Activated T-helper 2 cell treated with anti-CD3 and anti-CD28 coated beads, Interferon-gamma antibody, Interleukin-2, Interleukin-4, amounts not matched to agents 10 μg/mL and 5 μg/mL and 100 μg/mL, durations not matched to agents 14 hours and 24 hours and 36 hours (primary cell): ENCODE measurements around the gene TRAF3. TPM values are rescaled to one million over a fixed set of nuclear protein-coding genes. Genes with fewer than 3 reads are reported as not detected.

Experiments
- DNase-seq: peaks from one replicate; pipeline ENCODE4 v3.0.0; 2021; ENCODE audit warnings: low spot score
- H3K27ac Mint-ChIP-seq: one replicate; pipeline ENCODE4 v1.8.0; 2021; ENCODE audit warnings: mixed read lengths
- H3K27me3 Mint-ChIP-seq: one replicate; pipeline ENCODE4 v1.8.0; 2021; ENCODE audit warnings: low read depth, mixed read lengths
- H3K36me3 Mint-ChIP-seq: one replicate; pipeline ENCODE4 v1.8.0; 2021; ENCODE audit warnings: low read depth, mixed read lengths
- H3K4me1 Mint-ChIP-seq: one replicate; pipeline ENCODE4 v1.8.0; 2021; ENCODE audit warnings: low read depth, mixed read lengths
- H3K4me3 Mint-ChIP-seq: one replicate; pipeline ENCODE4 v1.8.0; 2021; ENCODE audit warnings: low read depth, mild to moderate bottlenecking, moderate library complexity, mixed read lengths
- H3K9me3 Mint-ChIP-seq: one replicate; pipeline ENCODE4 v1.8.0; 2021; ENCODE audit warnings: mixed read lengths
- intact Hi-C: fragments of 100-400 bp; cut with micrococcal nuclease; formaldehyde crosslinking; loops from one replicate; pipeline ENCODE4 v1.15.1; 2023
- total RNA-seq: library from RNA; stranded (reverse); gene quantifications from 2 replicates; pipeline ENCODE4 v1.2.3, GENCODE V29; 2022

The TRAF3 gene
- total RNA-seq, 1 donor from 2014 or later, result 67.8 TPM

- peaks cover 32% of the 10 kb centered on the region for H3K9me3 Mint-ChIP-seq
- no peaks in the 10 kb centered on the region for H3K27me3 Mint-ChIP-seq
- DNase-seq, result no peak
- H3K4me3 Mint-ChIP-seq, result no peak overlapping the region
- H3K4me1 Mint-ChIP-seq, result peaks cover 44% of the 10 kb centered on the region
- intact Hi-C loops, result no loop called here
- H3K27ac Mint-ChIP-seq, result no peak overlapping the region
- peaks cover 73% of the 10 kb centered on the region for H3K36me3 Mint-ChIP-seq
Observed at GRCh38 chr14:102793531-102794328, 16.5 kb downstream of the TRAF3 start.

DNA sequence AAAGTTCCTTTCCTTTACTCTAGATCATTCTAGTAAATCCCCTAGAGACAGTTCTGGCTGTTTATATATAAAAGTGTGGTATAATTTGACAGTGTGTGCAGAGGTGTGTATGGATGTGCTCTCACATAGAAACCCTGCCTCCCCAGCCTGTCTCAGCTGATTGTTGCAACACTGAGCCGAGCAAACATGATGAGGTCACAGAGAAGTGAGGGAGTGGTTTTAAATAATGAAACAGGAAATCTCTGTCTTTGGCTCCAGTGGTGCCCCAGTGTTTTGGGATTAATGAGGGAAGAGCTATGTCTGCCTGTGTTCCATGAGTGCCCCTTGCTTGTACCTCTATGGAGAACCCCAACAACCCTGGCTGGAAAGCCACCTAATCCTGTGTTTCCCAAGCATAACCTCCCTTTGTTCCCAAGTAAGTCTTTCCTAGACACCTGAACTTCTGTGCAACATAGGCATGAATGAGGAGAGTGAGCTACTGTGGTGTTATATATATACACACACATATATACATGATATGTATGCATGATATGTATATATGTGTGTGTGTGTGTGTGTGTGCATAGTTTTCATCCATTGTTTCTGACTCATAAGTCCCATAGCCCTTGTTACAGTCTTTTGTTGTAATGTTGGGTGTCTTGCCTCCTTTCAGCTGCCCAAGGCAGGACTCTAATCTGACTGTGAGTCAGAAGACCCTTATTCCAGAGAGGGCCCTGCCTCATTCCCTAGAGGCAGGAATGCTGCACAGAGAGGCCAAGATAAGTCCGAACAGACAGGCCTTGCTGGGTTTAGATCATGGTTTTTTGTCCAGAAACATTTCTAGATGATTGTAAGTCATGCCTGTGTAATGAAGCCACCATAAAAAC is 18.0 kb downstream of the TRAF3 start:
- no peak for DNase-seq
- intact Hi-C loops, result no loop called here
- H3K27ac Mint-ChIP-seq, result peak overlapping the region; percentile 70
- peaks cover 29% of the 10 kb centered on the region for H3K9me3 Mint-ChIP-seq
- peaks cover 61% of the 10 kb centered on the region for H3K36me3 Mint-ChIP-seq
- H3K4me3 Mint-ChIP-seq, result no peak overlapping the region
- H3K4me1 Mint-ChIP-seq, result peaks cover 44% of the 10 kb centered on the region
- no peaks in the 10 kb centered on the region for H3K27me3 Mint-ChIP-seq

GRCh38 chr14:102796661-102797190 is 19.5 kb downstream of the TRAF3 start:
- no peak for DNase-seq
- peaks cover 35% of the 10 kb centered on the region for H3K4me1 Mint-ChIP-seq
- peak overlapping the region; percentile 52 for H3K27ac Mint-ChIP-seq
- H3K27me3 Mint-ChIP-seq, result no peaks in the 10 kb centered on the region
- H3K4me3 Mint-ChIP-seq, result no peak overlapping the region
- H3K36me3 Mint-ChIP-seq, result peaks cover 48% of the 10 kb centered on the region
- peaks cover 17% of the 10 kb centered on the region for H3K9me3 Mint-ChIP-seq
- intact Hi-C loops, result no loop called here

DNA sequence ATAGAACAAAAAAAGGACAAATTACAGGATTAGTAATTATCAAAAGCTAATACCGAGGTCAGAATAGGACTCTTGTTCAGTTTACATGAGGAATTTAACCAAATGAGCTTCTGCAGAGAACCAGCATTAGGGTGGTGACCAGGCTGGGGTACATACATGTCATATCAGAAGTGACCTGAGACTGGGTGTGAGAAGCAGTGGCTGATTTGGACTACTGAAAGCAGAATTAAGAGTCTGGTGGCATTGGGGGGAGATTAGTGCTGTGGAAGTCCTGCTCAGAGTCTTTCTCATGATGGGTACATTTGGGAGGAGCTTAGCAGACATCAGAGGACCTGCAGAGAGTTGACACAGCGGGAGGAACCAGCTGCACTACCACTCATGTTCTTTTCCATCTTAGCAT is 21.7 kb downstream of the TRAF3 start:
- H3K4me3 Mint-ChIP-seq, result no peak overlapping the region
- H3K27ac Mint-ChIP-seq, result peak overlapping the region; percentile 46
- peaks cover 3% of the 10 kb centered on the region for H3K9me3 Mint-ChIP-seq
- no peaks in the 10 kb centered on the region for H3K27me3 Mint-ChIP-seq
- H3K36me3 Mint-ChIP-seq, result peaks cover 29% of the 10 kb centered on the region
- no peak for DNase-seq
- intact Hi-C loops, result no loop called here
- H3K4me1 Mint-ChIP-seq, result peaks cover 41% of the 10 kb centered on the region

GRCh38 chr14:102799684-102800562 is 22.7 kb downstream of the TRAF3 start:
- Mint-ChIP-seq H3K36me3 (peaks cover 22% of the 10 kb centered on the region), H3K27me3 (no peaks in the 10 kb centered on the region), H3K9me3 (no peaks in the 10 kb centered on the region), H3K4me1 (peaks cover 37% of the 10 kb centered on the region), H3K27ac (peak overlapping the region; percentile 14), H3K4me3 (no peak overlapping the region)
- DNase-seq, result no peak
- intact Hi-C loops, result no loop called here

GRCh38 chr14:102802834-102803523 is 25.7 kb downstream of the TRAF3 start:
- H3K9me3 Mint-ChIP-seq, result no peaks in the 10 kb centered on the region
- H3K4me1 Mint-ChIP-seq, result peaks cover 56% of the 10 kb centered on the region
- H3K27me3 Mint-ChIP-seq, result no peaks in the 10 kb centered on the region
- no peak for DNase-seq
- H3K27ac Mint-ChIP-seq, result peak overlapping the region; percentile 42
- intact Hi-C loops, result no loop called here
- H3K4me3 Mint-ChIP-seq, result no peak overlapping the region
- peaks cover 27% of the 10 kb centered on the region for H3K36me3 Mint-ChIP-seq

DNA sequence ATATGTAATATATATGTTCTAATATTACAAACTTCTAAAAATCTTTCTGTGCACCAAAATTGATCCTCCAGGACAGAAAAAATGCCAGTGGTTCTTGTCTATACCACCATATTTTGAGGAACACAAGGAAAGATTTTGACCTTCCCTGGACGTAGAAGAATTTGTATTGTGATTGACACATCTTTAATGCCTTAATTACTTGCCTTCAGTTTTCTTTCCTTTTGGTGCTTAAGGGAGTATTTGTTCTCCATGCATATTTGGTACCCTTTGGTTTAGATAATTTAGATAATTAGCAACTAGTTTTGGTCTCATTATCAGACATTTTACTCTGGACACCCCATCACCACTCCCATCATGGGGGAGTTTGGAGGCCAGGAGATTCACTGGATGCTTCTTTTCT is 27.6 kb downstream of the TRAF3 start:
- DNase-seq, result no peak
- no peaks in the 10 kb centered on the region for H3K9me3 Mint-ChIP-seq
- intact Hi-C loops, result loop anchor here (1.0 to 2.0 kb wide), 3 partner anchors 14 to 27 kb away; no protein-coding TSS in a partner anchor
- peaks cover 28% of the 10 kb centered on the region for H3K36me3 Mint-ChIP-seq
- H3K4me3 Mint-ChIP-seq, result peak overlapping the region; percentile 66
- H3K27ac Mint-ChIP-seq, result peak overlapping the region; percentile 92
- H3K4me1 Mint-ChIP-seq, result peaks cover 44% of the 10 kb centered on the region
- no peaks in the 10 kb centered on the region for H3K27me3 Mint-ChIP-seq

DNA sequence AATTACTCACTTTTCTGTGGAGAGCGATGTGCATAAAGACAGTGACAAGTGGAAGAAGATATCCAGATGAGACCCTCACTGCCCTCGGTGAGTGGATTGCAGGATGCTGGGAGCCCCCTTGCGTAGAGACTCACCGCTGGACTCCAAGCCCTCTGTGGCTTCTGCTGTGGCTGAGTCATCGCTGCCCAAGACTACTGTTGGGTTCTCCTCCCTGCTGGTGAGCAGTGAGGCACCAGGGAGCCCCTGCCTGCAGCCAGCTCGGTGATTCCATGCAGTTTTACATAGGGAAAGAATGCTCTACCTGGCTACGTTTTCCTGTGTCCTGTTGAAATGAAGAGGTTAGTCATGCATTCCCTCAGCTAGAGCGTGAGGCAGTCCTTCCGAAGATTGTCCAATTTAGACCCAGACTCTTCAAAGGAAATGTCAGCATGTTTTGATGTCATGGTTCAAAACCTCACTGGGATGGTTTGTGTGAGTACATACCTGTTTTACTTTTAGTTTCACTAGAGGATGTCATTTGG is 28.2 kb downstream of the TRAF3 start:
- peak; percentile 40 for DNase-seq
- intact Hi-C loops, result loop anchor here (1.0 to 2.0 kb wide), 3 partner anchors 15 to 27 kb away; no protein-coding TSS in a partner anchor
- Mint-ChIP-seq H3K27ac (peak overlapping the region; percentile 92), H3K4me1 (peaks cover 49% of the 10 kb centered on the region), H3K27me3 (no peaks in the 10 kb centered on the region), H3K36me3 (peaks cover 31% of the 10 kb centered on the region), H3K9me3 (no peaks in the 10 kb centered on the region), H3K4me3 (peak overlapping the region; percentile 66)

GRCh38 chr14:102805941-102806340 is 28.7 kb downstream of the TRAF3 start:
- intact Hi-C loops, result loop anchor here (1.0 to 2.0 kb wide), 4 partner anchors 15 to 28 kb away; no protein-coding TSS in a partner anchor
- DNase-seq, result no peak
- Mint-ChIP-seq H3K36me3 (peaks cover 36% of the 10 kb centered on the region), H3K4me1 (peaks cover 52% of the 10 kb centered on the region), H3K9me3 (no peaks in the 10 kb centered on the region), H3K27ac (peak overlapping the region; percentile 92), H3K27me3 (no peaks in the 10 kb centered on the region), H3K4me3 (peak overlapping the region; percentile 66)

GRCh38 chr14:102806447-102806846 is 29.2 kb downstream of the TRAF3 start:
- Mint-ChIP-seq H3K9me3 (no peaks in the 10 kb centered on the region), H3K27me3 (no peaks in the 10 kb centered on the region), H3K36me3 (peaks cover 40% of the 10 kb centered on the region), H3K27ac (peak overlapping the region; percentile 92), H3K4me1 (peaks cover 53% of the 10 kb centered on the region), H3K4me3 (peak overlapping the region; percentile 9)
- DNase-seq, result no peak
- intact Hi-C loops, result loop anchor here (2.0 kb wide), 1 partner anchor 24 kb away; no protein-coding TSS in a partner anchor

- Mint-ChIP-seq H3K27me3 (no peaks in the 10 kb centered on the region), H3K4me1 (peaks cover 56% of the 10 kb centered on the region), H3K9me3 (no peaks in the 10 kb centered on the region), H3K36me3 (peaks cover 45% of the 10 kb centered on the region), H3K4me3 (peak overlapping the region; percentile 59), H3K27ac (peak overlapping the region; percentile 92)
- no peak for DNase-seq
- intact Hi-C loops, result loop anchor here (1.0 to 2.0 kb wide), 2 partner anchors 12 to 24 kb away; no protein-coding TSS in a partner anchor
Observed at GRCh38 chr14:102807013-102807406, 29.8 kb downstream of the TRAF3 start.
